Skeletal muscle tissue (tissue), 4 donors: ENCODE data around the gene EVA1A. TPM values are rescaled to one million over a fixed set of nuclear protein-coding genes. Genes with fewer than 3 reads are reported as not detected.

Experiments used
- H3K27ac ChIP-seq: one replicate; pipeline ENCODE4 v1.7.0; 2013; ENCODE audit warnings: mild to moderate bottlenecking, low read depth, low read length, inconsistent platforms
- H3K27me3 ChIP-seq, 3 donors: one replicate each; pipeline ENCODE4 v1.7.0; 2013; ENCODE audit warnings: low read length in 3 of 3; ENCODE audit not compliant: control insufficient read depth in 3 of 3, insufficient read depth in 3 of 3
- H3K36me3 ChIP-seq, 3 donors: one replicate each; pipeline ENCODE4 v1.7.0; 2013; ENCODE audit warnings: low read length in 3 of 3; ENCODE audit not compliant: control insufficient read depth in 3 of 3, insufficient read depth in 3 of 3
- H3K4me1 ChIP-seq, 3 donors: one replicate each; pipeline ENCODE4 v1.7.0; 2013; ENCODE audit warnings: low read length in 3 of 3, mild to moderate bottlenecking in 3 of 3; ENCODE audit not compliant: control insufficient read depth in 3 of 3, insufficient read depth in 3 of 3
- H3K4me3 ChIP-seq, 3 donors: one replicate each; pipeline ENCODE4 v1.7.0; 2013; ENCODE audit warnings: low read length in 3 of 3
- H3K9ac ChIP-seq, 3 donors: one replicate each; pipeline ENCODE4 v1.7.0; 2013; ENCODE audit warnings: low read length in 3 of 3, mild to moderate bottlenecking in 3 of 3, moderate library complexity in 2 of 3, low read depth in 1 of 3
- H3K9me3 ChIP-seq, 3 donors: one replicate each; pipeline ENCODE4 v1.7.0; 2013; ENCODE audit warnings: low read length in 3 of 3; ENCODE audit not compliant: control insufficient read depth in 3 of 3
- total RNA-seq: library from RNA; depleted of rRNA; stranded (reverse); fragments of >200 nt; gene quantifications from one replicate; pipeline ENCODE4 v1.2.3, GENCODE V29; 2014
- donor health status: Osteomylitis.

EVA1A gene
- total RNA-seq, 1 donor from 2014 or later = 6.3 TPM

GRCh38 chr2:75571730-75572430 lies 11.1 kb upstream of the EVA1A start:
- Histone ChIP-seq H3K36me3 (no peaks in the 10 kb centered on the region), H3K4me3 (no peak overlapping the region), H3K27ac (no peak overlapping the region), H3K4me1 (peaks cover 0 to 8% (median 2%) of the 10 kb centered on the region in 3 donors), H3K9ac (no peak overlapping the region), H3K9me3 (no peaks in the 10 kb centered on the region), H3K27me3 (no peaks in the 10 kb centered on the region)

GRCh38 chr2:75570948-75571729 lies 10.4 kb upstream of the EVA1A start:
- Histone ChIP-seq H3K9me3 (no peaks in the 10 kb centered on the region), H3K4me1 (peaks cover 0 to 8% (median 2%) of the 10 kb centered on the region in 3 donors), H3K4me3 (no peak overlapping the region), H3K36me3 (no peaks in the 10 kb centered on the region), H3K27me3 (no peaks in the 10 kb centered on the region), H3K27ac (no peak overlapping the region), H3K9ac (no peak overlapping the region)

- H3K4me1 ChIP-seq = peaks cover 0 to 8% (median 2%) of the 10 kb centered on the region in 3 donors
- no peaks in the 10 kb centered on the region for H3K27me3 ChIP-seq
- no peak overlapping the region for H3K4me3 ChIP-seq
- no peak overlapping the region for H3K9ac ChIP-seq
- H3K9me3 ChIP-seq = no peaks in the 10 kb centered on the region
- H3K27ac ChIP-seq = no peak overlapping the region
- H3K36me3 ChIP-seq = no peaks in the 10 kb centered on the region
These were observed 9.5 kb upstream of the EVA1A start for GRCh38 chr2:75570024-75570947.

GRCh38 chr2:75569546-75569945 lies 8.8 kb upstream of the EVA1A start:
- no peaks in the 10 kb centered on the region for H3K9me3 ChIP-seq
- H3K4me1 ChIP-seq = peaks cover 0 to 8% (median 2%) of the 10 kb centered on the region in 3 donors
- H3K27ac ChIP-seq = no peak overlapping the region
- no peaks in the 10 kb centered on the region for H3K36me3 ChIP-seq
- H3K27me3 ChIP-seq = no peaks in the 10 kb centered on the region
- no peak overlapping the region for H3K4me3 ChIP-seq
- no peak overlapping the region for H3K9ac ChIP-seq

- Histone ChIP-seq H3K9me3 (no peaks in the 10 kb centered on the region), H3K27me3 (peaks cover 0 to under 1% (median 0%) of the 10 kb centered on the region in 3 donors), H3K36me3 (no peaks in the 10 kb centered on the region), H3K9ac (no peak overlapping the region), H3K27ac (no peak overlapping the region), H3K4me3 (no peak overlapping the region), H3K4me1 (peaks cover 0 to 8% (median 2%) of the 10 kb centered on the region in 3 donors)
These were observed 7.4 kb upstream of the EVA1A start for GRCh38 chr2:75568174-75568573.

GRCh38 chr2:75565472-75566462 lies 5.0 kb upstream of the EVA1A start:
- no peaks in the 10 kb centered on the region for H3K9me3 ChIP-seq
- H3K4me1 ChIP-seq = peaks cover 0 to 7% (median 2%) of the 10 kb centered on the region in 3 donors
- no peaks in the 10 kb centered on the region for H3K36me3 ChIP-seq
- H3K9ac ChIP-seq = no peak overlapping the region
- H3K27me3 ChIP-seq = peaks cover 0 to 5% (median 2%) of the 10 kb centered on the region in 3 donors
- no peak overlapping the region for H3K27ac ChIP-seq
- H3K4me3 ChIP-seq = no peak overlapping the region

GRCh38 chr2:75564713-75565359 lies 4.1 kb upstream of the EVA1A start:
- H3K27ac ChIP-seq = no peak overlapping the region
- H3K4me3 ChIP-seq = no peak overlapping the region
- no peaks in the 10 kb centered on the region for H3K9me3 ChIP-seq
- peaks cover 0 to 9% (median 8%) of the 10 kb centered on the region in 3 donors for H3K27me3 ChIP-seq
- H3K9ac ChIP-seq = no peak overlapping the region
- H3K4me1 ChIP-seq = peaks cover 5 to 6% (median 5%) of the 10 kb centered on the region in 3 donors
- no peaks in the 10 kb centered on the region for H3K36me3 ChIP-seq

GRCh38 chr2:75564026-75564688 lies 3.4 kb upstream of the EVA1A start:
- no peak overlapping the region for H3K27ac ChIP-seq
- no peaks in the 10 kb centered on the region for H3K9me3 ChIP-seq
- no peaks in the 10 kb centered on the region for H3K36me3 ChIP-seq
- H3K4me3 ChIP-seq = no peak overlapping the region
- peaks cover 6 to 8% (median 7%) of the 10 kb centered on the region in 3 donors for H3K4me1 ChIP-seq
- no peak overlapping the region for H3K9ac ChIP-seq
- H3K27me3 ChIP-seq = peaks cover 0 to 14% (median 12%) of the 10 kb centered on the region in 3 donors
